RCC 7860 (cell line): ENCODE data around the gene CARS1.

Experiments
- DNase-seq: peaks from one replicate; pipeline ENCODE4 v3.0.0-alpha.2; 2015; ENCODE audit warnings: low spot score
- FAIRE-seq: peaks from 2 replicates; lab custom pipeline; 2012; peaks lifted over from hg19 to GRCh38; lab: Jason Lieb, UNC

Gene CARS1

DNA sequence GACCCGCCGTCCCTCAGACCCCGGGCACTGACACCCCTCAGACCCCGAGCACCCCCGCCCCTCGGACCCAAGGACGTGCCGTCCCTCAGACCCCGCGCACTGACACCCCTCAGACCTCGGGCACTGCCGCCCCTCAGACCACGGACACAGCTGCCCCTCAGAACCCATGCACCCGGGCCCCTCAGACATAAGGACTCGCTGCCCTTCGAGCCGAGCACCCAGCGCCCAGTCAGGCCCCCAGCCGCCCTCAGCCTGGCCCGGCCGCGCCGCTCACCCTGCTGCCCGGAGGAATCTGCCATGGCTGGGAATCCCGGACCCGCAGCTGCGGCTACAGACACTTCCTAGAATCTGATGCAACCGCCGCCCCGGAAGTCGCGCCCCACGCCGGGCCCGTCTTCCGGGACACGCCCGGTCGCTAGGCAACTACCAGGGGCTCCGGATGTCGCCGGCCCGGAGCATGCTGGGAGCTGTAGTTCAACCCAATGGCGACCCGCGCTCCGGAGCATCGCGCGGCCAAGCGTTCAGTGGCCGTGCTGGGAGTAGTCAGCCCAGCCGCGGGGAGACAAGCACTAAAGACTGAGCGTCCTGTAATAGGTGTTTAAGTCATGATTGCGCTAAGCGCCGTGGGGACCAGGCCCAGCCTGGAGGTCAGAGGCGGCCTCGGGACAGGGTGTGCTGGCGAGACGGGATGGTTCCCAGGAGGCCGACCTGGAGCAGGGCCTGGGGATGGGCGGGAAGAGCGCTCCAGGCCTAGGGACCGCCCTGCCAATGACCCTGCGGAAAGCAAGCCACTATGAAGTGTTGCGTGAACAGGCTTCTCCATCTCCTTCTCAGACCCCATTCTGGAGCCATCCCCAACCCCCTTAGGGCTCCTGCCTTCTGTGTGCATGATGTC is at the start of gene CARS1:
Gene CARS1, minus strand, starts transcription at position 355 of the 895 bp plus-strand sequence. Its CDS starts 56 bp downstream, at position 299.
- DNase-seq (peak; percentile 88), FAIRE-seq (peak; percentile 65)

DNA sequence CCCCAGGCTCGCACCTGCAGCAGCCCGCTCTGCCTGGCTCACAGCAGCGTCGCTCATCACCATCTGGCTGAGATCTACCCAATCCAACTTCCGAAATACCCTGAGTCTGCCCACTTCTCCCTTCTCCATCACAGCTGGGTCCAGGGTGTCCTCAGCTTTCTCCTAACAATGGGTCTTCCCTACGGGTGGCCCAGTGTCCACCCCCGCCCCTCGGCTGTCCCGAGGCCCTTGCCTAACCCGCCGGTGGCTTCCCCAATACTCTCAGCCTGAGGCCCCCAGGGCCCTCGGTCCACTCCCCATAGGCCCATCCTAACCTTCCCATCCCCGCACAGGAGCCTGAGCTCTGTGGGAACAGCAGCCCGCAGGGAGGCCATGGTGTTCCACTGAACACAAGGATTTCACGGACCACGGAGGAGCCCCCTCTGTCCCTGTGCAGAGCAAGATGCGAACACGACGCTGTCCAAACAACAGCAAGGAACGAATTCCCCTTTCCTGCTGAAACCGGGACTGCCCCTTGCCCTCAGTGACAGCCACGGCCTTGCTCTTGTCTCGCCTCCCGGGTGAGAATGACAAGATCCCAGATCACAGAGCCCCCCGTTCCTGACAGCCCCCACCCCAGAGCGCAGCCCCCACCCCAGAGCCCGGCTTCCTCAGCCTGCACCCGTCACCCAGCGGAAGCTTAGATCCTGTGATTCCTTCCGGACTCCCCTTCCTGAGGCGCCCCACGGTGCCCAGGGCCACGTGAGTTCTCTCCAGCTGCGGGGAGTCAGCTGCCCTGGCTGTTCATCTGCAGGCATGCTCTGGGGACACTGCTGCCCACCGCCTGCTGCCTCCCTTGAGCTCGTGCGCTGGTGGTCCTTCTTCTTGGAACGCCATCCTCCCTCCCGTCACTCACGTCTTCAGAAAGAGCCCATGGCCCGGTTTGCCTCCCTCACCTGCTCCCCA is 48.8 kb upstream of the CARS1 start:
- DNase-seq: no peak
- no peak for FAIRE-seq

DNA sequence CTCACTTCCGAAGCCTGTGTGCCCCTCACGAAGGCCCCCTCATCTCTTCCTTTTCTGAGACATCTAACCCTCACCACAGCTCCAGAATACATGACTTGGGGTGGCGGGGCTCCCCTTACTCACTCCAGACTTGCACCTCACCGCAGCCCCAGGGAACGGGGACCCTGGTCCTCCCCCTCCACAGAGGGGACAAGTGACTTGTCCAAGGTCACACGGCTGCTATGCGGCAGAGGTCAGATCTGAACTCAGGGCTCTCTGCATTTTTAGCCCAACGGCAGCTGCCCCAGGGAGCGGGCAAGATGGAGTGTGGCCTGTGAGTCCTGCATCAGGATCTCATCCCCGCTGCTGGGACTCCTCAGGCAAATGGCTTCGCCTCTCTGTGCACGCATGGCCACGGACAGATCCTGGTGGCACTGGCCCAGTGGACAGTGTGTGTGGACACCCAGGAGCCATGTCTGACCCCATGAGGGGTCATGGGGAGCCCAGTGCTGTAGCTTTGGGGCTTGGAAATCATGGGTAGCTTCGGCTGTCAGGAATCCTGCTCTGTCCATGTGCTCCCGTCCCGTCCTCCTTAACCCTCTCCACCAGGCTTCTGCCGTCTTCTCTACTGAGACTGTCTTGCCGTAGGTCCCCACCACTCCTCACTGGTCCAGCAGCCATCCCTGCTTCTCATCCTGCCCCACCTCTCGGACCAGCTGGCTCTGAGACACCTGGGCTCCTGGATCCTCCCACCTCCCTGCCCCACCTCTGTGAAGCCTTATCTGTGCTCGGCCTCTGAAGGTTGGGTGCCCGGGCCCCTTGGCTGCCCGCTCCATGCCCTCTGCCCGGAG is 48.0 kb upstream of the CARS1 start:
- FAIRE-seq (no peak), DNase-seq (no peak)

DNA sequence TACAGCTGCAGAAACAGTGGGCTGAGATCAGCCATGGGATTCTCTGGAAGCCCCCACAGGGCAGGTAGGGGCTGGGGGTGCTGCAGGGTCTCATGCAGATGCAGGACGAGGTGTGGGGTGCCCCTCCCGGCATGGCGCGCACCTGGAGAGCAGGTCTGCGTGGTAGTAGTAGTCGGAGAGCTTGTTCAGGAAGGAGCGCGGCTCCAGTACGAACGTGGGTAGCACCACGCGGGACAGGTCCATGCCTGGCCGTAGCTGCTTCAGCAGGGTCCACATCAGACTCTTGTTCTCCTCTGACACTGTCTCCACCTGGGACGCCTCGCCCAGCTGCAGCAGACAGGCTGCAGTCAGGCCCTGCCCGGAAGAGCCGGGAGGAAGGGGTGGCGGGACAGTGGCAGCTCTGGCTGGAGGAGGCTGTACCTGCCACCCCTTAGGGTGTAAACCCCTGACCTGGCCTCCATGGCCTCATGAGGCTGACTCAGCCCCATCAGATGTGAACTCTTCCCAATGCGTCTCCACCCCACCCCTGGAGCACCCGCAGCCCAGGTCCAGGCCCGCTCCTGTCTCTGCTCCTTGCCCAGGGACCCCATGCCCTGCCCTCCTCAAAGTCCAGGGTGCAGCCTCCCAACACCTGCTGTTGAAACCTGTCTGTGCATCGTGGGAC is 47.0 kb upstream of the CARS1 start:
- no peak for DNase-seq
- no peak for FAIRE-seq

- FAIRE-seq: no peak
These were observed 45.9 kb upstream of the CARS1 start for GRCh38 chr11:3103076-3103475.

DNA sequence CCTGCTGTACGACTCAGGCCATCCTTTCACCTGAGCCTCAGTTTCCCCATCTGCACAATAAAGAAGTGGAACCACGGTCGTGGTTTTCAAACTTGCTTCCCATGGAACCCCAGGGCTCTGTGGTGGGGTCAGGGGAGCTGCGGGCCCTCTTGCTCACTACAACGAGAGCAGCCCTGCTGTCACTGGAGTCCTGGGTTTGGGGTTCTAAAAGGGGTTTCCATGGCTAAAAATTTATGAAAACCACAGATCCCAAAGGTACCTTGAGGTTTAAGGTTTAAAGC is 45.4 kb upstream of the CARS1 start:
- DNase-seq: no peak
- no peak for FAIRE-seq

More at GRCh38 chr11:3103076-3103475, 45.9 kb upstream of the CARS1 start:
- no peak for DNase-seq

- DNase-seq (no peak), FAIRE-seq (no peak)
These were observed 44.9 kb upstream of the CARS1 start for GRCh38 chr11:3101921-3102640.

DNA sequence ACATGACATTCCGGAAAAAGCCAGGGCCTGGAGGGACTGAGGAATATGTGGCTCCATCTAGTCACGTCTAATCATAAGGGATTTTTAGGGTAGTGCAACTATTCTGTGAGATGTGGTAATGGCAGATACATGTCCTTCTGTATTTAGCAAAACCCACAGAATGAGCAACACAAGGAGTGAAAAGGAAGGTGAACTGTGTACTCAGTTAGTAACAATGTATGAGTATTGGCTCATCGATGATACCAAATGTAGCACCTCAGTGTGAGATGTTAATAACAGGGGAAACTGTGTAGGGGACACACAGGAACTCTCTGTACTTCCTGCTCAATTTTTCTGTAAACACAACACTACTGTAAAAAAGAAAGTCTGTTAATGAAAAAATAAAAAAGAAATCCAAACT is 42.0 kb upstream of the CARS1 start:
- FAIRE-seq: no peak
- DNase-seq: no peak

DNA sequence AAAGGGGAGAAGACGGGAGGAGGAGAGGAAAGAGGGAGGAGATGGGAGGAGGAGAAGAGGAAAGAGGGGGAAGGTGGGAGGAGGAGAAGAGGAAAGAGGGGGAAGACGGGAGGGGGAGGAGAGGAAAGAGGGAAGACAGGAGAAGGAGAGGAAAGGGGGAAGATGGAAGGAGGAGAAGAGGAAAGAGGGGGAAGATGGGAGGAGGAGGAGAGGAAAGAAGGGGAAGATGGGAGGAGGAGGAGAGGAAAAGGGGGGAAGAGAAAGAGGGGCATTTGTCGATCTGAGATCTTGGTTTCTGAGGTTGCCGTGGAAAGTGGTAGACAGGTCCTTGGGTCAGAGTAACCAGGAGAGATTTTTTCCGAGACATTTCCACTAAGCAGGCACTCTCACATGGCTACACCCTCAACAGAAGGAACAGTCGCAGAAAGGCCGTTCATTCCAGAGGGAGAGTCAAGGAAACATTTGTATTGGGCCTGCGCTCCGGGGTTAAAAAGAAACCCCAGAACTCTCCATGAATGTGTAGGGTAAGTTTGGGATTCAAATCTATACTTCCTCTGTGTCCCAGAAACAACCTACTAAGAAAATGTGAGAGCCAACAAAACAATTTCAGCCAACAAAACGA is 39.8 kb upstream of the CARS1 start:
- no peak for DNase-seq
- no peak for FAIRE-seq

- no peak for FAIRE-seq
- DNase-seq: no peak
These were observed 38.6 kb upstream of the CARS1 start for GRCh38 chr11:3095712-3096361.

DNA sequence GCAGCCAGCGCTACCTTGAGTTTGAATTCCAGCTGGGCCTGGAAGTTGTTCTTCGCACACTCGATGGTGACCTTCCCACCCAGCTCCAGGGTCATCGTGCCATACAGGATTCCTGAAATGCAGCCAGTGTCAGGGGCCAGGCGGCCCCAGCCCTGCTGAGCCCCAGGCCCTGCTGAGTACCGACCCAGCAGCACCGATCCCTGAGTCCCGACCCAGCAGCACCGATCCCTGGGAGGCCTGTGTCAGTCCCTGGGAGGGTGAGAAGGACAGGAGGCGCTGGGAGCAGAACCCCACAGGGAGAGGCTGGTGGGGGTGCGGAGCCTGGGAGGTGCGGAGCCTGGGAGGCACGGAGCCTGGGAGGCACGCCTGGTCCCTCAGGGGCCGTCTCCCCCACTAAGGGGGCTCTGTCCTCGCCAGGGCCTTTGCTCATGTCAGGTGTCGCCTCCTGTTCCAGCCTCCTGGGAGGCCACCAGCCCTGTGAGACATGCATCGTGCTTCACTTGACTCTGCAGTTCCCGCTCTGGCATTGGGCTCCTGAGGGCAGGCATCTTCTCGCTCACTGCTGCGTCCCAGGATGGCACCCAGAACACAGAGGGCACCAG is 37.1 kb upstream of the CARS1 start:
- no peak for FAIRE-seq
- DNase-seq: no peak

DNA sequence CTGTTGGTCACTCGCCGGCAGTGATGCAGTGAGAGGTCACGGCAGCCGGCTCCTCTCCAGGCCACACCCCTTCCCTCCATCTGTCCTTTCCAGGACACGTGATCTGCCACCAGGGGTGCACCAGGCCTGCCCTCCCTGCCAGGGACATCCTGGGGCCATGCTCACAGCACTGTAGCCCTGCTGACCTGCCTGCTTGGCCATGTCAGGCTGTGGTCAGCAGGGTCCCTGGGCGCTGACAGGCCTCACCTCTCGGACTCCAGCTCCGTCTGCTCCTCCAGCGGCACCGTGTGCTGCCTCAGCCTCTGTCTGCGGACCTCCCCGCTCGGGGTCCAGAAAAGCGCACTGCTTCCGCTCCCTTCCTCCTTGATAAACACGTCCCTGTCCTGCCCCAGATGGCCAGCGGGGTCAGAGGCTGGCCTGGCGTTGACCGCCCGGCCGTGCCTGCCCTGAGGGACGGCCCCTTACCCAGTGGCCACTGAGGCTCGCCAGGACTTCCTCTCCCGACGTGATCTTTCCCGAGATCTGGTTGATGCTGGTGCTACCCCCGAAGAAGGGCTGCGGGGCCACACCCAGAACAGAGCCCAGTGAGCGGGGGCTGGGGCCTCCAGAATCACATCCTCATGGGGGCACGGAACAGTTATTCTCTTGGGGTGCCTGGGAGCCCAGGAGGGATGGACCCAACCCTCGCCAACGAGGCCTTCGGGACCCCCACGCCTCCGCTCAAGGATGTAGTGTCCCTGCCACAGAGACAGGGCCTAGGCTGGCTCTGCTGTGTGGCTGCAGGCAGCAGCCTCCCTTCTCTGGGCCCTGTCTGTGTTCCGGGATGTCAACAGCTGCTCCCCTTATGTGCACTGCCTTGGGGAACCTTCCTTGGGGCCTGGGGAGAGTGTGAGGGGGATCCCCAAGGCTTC is 36.3 kb upstream of the CARS1 start:
- DNase-seq (no peak), FAIRE-seq (no peak)

GRCh38 chr11:3092603-3093141 is 35.4 kb upstream of the CARS1 start:
- no peak for FAIRE-seq
- no peak for DNase-seq

DNA sequence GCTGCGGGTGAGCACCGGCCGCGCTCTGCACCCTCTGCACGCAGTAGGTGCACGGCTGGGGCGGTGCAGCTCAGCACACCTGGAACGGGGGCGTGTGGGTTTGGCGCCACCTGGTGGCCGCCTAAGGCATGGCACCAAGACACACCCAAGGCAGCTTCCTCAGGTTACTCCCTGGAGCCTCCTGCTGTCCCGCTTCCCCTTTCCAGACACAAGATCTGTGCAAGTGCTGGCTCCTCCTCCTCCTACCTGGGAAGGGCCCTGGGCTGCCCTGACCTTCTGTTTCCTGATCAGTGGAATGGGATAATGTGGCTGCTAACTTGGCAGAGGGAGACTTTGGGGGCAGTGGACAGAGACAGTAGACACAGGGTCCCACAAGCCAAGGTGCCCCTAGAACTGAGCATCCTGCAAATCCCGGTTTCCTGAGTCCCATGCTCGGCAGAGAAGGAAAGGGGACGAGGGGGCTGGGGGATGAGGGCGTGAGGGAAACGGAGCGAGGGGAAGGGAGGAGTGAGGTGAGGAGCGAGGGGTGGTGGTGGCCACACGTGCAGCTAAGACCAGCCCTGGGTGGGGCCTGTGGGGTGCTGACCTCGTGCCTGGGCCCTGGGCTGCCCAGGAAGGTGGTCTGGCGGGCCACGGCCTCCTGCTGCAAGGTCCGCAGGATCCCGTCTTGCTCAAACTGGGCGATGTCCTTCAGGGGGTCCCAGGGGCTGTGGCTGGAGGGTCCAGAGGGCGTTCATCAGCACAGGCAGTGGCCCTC is 34.8 kb upstream of the CARS1 start:
- DNase-seq (peak; percentile 64), FAIRE-seq (no peak)

DNA sequence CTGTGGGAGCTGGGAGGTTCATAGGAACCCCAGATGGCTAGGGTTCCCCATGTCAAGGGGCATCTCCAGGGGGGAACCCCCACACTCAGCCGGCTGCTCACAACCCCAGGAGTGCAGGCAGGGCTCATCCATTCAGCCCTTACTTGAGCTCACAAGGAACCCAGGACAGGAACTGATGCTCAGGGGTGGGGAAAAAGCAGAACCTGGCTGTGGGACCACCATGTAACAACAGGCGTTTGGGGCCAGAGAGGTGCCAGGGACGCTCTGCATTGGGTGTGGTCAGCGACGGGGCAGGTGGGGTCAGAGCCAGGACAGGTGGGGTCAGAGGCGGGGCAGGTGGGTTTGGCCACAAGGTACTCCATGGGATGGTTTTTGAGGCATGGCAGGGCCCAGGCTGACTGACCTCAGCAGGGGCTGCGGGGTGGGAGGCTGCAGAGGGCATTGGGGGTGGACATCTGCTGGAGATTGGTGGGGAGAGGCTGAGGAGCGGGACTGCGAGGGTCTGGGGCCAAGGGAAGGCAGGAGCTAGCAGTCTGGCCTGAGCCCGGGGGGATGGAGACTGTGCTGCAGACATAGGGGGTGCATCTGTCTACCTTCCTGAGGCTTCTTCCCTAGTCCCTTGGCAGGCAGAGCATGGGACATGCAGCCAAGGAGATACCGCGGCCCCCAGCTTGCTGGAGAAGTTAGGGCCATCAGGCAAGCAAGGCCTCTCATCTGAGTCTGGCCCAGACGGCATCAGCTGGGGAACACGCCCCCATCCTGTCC is 34.0 kb upstream of the CARS1 start:
- no peak for DNase-seq
- FAIRE-seq: no peak
